ENCODE measurements around the gene XBP1.
"Not testable (repeated sequence)": the region's sequence is repeated elsewhere in the genome, so short reads cannot be mapped to it uniquely, and the experiment has no call there.

Gene XBP1

GRCh38 chr22:28791841-28792490, 8.4 kb downstream of the XBP1 start:
- DNase-seq (ENCODE audit: low spot score): no peak

- no peak for DNase-seq (ENCODE audit: low spot score)
Observed at GRCh38 chr22:28791124-28791523, 9.2 kb downstream of the XBP1 start.

- DNase-seq (ENCODE audit: low spot score): no peak
Observed at GRCh38 chr22:28788601-28789000, 11.8 kb downstream of the XBP1 start.

- peak; percentile 82 for DNase-seq (ENCODE audit: low spot score)
Observed at GRCh38 chr22:28783786-28784671, 16.3 kb downstream of the XBP1 start.

- no peak for DNase-seq (ENCODE audit: low spot score)
Observed at GRCh38 chr22:28780296-28780695, 20.1 kb downstream of the XBP1 start.

- no peak for DNase-seq (ENCODE audit: low spot score)
Observed at GRCh38 chr22:28779833-28780232, 20.5 kb downstream of the XBP1 start.

GRCh38 chr22:28774378-28774777, 26.0 kb downstream of the XBP1 start:
- no peak for DNase-seq (ENCODE audit: low spot score)

- DNase-seq (ENCODE audit: low spot score): no peak
Observed at GRCh38 chr22:28773461-28773867, 26.9 kb downstream of the XBP1 start.

- DNase-seq (ENCODE audit: low spot score): peak; percentile 98
Observed at GRCh38 chr22:28772633-28773460, 27.5 kb downstream of the XBP1 start, which contains the start of gene CCDC117. TSS of gene CCDC117 (plus strand) at chr22:28772695. CDS start at chr22:28772850, 155 bp downstream.

GRCh38 chr22:28771195-28771791, 29.1 kb downstream of the XBP1 start:
- DNase-seq (ENCODE audit: low spot score): no peak

GRCh38 chr22:28769394-28770085, 30.8 kb downstream of the XBP1 start:
- DNase-seq (ENCODE audit: low spot score): no peak

- DNase-seq (ENCODE audit: low spot score): no peak
Observed at GRCh38 chr22:28768701-28769393, 31.5 kb downstream of the XBP1 start.

- no peak for DNase-seq (ENCODE audit: low spot score)
Observed at GRCh38 chr22:28766628-28767027, 33.7 kb downstream of the XBP1 start.

GRCh38 chr22:28762000-28762399, 38.4 kb downstream of the XBP1 start:
- not testable (repeated sequence) for DNase-seq (ENCODE audit: low spot score)

- no peak for DNase-seq (ENCODE audit: low spot score)
Observed at GRCh38 chr22:28761449-28761755, 39.0 kb downstream of the XBP1 start.

- DNase-seq (ENCODE audit: low spot score): no peak
Observed at GRCh38 chr22:28759861-28760560, 40.4 kb downstream of the XBP1 start.

GRCh38 chr22:28754512-28754911, 45.9 kb downstream of the XBP1 start:
- DNase-seq (ENCODE audit: low spot score): not testable (repeated sequence)

GRCh38 chr22:28750471-28750881, 49.9 kb downstream of the XBP1 start:
- DNase-seq (ENCODE audit: low spot score): no peak

All from HuH-7.5 (cell line).